SJSA1 (cell line): ENCODE results near the gene JDP2. TPM values are rescaled to one million over a fixed set of nuclear protein-coding genes. Genes with fewer than 3 reads are reported as not detected.
A peak's percentile ranks its signal among the peaks of the same experiment; 100 is the strongest.

Source experiments
- DNase-seq, 2 experiments: peaks; one replicate each; pipeline ENCODE4 v3.0.0-alpha.2; 2015 to 2020; ENCODE audit warnings: low spot score in 2 of 2, low read depth in 1 of 2
- H3K27ac ChIP-seq: fragments of 250-450 bp; sonication (Bioruptor Pico); 2 replicates; pipeline ENCODE4 v1.5.1; 2020; ENCODE audit warnings: mild to moderate bottlenecking, moderate library complexity
- H3K27me3 ChIP-seq: fragments of 250-450 bp; sonication (Bioruptor Pico); replicated peaks from 2 replicates; pipeline ENCODE4 v1.5.1; 2020; ENCODE audit warnings: mild to moderate bottlenecking, moderate library complexity
- H3K36me3 ChIP-seq: fragments of 250-450 bp; sonication (Bioruptor Pico); 2 replicates; pipeline ENCODE4 v1.5.1; 2020; ENCODE audit warnings: mild to moderate bottlenecking
- H3K4me1 ChIP-seq: fragments of 250-450 bp; sonication (Bioruptor Pico); replicated peaks from 2 replicates; pipeline ENCODE4 v1.6.1; 2021; ENCODE audit warnings: mild to moderate bottlenecking
- H3K4me3 ChIP-seq: fragments of 250-450 bp; sonication (Bioruptor Pico); 2 replicates; pipeline ENCODE4 v1.5.1; 2020; ENCODE audit warnings: mild to moderate bottlenecking
- H3K9me3 ChIP-seq: fragments of 250-450 bp; sonication (Bioruptor Pico); replicated peaks from 2 replicates; pipeline ENCODE4 v1.5.1; 2020; ENCODE audit warnings: mild to moderate bottlenecking
- total RNA-seq: library from RNA; depleted of rRNA; stranded (reverse); fragments of >200 nt; shearing (Covaris generic); gene quantifications from 2 replicates; pipeline ENCODE4 v1.2.3, GENCODE V29; 2014

JDP2 gene
- total RNA-seq, 1 experiment from 2014 or later: 73.9 TPM

DNA sequence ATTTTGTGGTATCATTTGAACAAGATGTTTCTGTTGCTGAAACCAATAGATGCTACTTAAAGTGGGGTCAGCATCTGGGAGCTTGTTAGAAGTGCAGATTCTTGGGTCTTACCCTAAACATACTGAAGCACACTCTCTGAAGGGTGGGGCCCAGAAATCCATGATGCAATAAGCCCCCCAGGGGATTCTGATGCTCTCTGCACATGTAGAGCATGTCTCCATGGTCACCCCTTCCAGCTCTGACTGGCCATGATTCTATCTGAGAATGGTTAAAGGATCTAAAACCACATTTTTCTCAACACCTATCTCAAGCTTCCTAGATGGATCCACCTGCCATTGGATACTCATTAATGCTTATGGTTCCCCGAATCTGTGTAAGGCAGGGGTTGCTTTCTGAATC lies 20.4 kb downstream of the JDP2 start:
- no peak for DNase-seq
- Histone ChIP-seq H3K27ac (no peak overlapping the region), H3K36me3 (peaks cover 61% of the 10 kb centered on the region), H3K27me3 (no peaks in the 10 kb centered on the region), H3K9me3 (no peaks in the 10 kb centered on the region), H3K4me3 (no peak overlapping the region), H3K4me1 (peaks cover 25% of the 10 kb centered on the region)

DNA sequence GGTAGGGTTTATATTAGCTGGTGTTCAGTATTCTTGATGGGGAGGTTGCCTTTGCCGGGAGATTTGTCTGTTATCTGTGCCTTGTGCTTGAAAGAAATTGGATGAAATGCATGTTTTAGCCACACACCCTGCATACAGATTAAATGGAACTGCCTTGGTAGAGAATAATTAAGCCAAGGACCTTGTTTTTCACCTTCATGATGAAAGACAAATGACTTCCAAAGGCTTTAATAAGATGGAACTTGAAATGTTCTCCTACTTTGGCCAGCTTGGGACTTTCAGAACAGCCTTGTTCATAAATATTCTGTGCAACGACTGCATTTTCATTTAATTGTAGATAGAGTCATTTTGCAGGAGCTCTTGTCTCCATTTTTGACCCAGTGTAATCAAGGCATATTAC lies 21.2 kb downstream of the JDP2 start:
- no peak overlapping the region for H3K27ac ChIP-seq

DNA sequence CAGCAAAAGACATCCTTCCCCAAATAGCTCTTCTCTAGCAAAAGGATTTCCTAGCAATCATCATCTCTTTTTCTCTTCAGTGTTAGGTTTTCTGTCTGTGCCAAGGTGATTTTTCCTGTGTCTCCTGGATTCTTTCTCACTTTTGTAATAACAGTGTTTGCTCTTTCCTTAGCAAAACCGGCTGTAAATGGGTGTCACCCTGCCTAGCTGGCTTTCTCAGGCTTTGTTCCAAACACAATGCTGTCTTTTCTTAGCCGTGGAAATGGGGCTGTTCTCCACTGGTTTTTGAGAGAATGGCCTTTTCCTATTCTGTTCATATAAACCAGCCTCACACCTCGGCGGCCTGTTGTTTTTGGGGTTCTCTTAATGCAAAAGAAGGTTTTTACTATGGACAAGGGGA lies 21.9 kb downstream of the JDP2 start:
- Histone ChIP-seq H3K9me3 (no peaks in the 10 kb centered on the region), H3K4me1 (peaks cover 40% of the 10 kb centered on the region), H3K4me3 (no peak overlapping the region), H3K27me3 (no peaks in the 10 kb centered on the region), H3K27ac (no peak overlapping the region), H3K36me3 (peaks cover 53% of the 10 kb centered on the region)
- DNase-seq: no peak

More for the DNA sequence above, 21.2 kb downstream of the JDP2 start:
- no peak for DNase-seq
- peaks cover 53% of the 10 kb centered on the region for H3K36me3 ChIP-seq
- peaks cover 33% of the 10 kb centered on the region for H3K4me1 ChIP-seq
- no peak overlapping the region for H3K4me3 ChIP-seq
- H3K27me3 ChIP-seq: no peaks in the 10 kb centered on the region
- H3K9me3 ChIP-seq: no peaks in the 10 kb centered on the region

DNA sequence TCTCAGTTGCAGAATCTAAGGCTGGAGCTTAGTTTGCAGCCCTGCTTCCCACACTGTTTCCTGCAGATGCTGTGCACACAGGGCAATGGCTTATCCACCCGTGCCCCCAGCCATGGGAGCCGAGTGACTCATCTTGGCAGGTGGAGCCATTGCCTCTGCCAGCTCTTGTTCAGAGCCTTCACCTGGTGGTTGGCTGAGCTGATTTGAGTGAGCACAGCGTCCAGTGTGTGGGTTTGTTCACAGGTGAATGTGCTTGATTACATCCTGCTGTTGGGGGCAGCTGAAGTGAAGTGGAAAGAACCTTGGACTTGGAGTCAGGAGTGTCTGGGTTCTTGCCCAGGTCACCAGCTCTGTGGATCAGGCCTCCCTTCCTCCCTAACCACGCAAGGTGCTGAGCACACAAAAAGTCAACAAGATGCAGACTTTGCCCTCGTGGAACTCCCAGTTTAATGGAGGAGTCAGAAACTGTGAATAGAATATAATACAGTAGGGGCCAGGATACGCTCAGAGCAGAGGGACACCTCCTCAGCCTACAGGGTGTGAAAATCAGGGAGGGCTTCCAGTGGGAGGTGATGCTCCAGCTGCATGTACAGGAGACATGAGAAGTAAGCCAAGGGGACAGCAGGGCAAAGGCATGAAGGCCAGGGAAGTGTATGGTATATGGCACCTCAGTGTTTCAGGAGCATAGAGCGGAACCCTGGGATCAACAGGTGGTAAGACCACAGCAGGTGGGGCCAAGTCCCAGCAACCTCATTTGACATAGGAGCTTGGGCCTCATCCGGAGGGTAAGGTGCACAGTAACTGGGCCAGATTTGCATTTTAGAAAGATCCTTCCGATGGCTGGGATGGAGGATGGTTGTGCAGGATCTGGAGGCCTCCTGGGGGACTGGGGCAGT lies 22.8 kb downstream of the JDP2 start:
- H3K4me1 ChIP-seq: peaks cover 49% of the 10 kb centered on the region
- no peaks in the 10 kb centered on the region for H3K9me3 ChIP-seq
- no peak for DNase-seq
- peaks cover 47% of the 10 kb centered on the region for H3K36me3 ChIP-seq
- no peak overlapping the region for H3K27ac ChIP-seq
- H3K27me3 ChIP-seq: no peaks in the 10 kb centered on the region
- no peak overlapping the region for H3K4me3 ChIP-seq

DNA sequence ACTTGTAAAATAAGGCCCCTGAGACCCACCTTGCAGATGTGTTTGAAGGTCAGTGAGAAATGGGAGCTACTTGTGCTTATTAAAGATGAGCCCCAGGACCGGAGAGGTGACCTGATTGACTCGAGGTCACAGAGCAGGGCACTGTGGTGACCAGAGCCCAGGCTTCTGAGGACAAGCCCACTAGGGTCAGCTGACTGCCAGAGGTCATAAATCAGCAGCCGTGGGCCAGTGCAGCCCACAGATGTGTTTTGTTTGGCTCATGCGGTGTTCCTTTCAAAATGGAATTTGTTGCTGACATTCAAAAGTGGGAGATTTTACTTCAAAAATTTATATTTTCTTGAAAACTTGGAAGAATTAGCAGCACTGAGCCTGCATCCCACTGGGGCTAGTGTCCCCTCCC lies 24.5 kb downstream of the JDP2 start:
- H3K27me3 ChIP-seq: no peaks in the 10 kb centered on the region

DNA sequence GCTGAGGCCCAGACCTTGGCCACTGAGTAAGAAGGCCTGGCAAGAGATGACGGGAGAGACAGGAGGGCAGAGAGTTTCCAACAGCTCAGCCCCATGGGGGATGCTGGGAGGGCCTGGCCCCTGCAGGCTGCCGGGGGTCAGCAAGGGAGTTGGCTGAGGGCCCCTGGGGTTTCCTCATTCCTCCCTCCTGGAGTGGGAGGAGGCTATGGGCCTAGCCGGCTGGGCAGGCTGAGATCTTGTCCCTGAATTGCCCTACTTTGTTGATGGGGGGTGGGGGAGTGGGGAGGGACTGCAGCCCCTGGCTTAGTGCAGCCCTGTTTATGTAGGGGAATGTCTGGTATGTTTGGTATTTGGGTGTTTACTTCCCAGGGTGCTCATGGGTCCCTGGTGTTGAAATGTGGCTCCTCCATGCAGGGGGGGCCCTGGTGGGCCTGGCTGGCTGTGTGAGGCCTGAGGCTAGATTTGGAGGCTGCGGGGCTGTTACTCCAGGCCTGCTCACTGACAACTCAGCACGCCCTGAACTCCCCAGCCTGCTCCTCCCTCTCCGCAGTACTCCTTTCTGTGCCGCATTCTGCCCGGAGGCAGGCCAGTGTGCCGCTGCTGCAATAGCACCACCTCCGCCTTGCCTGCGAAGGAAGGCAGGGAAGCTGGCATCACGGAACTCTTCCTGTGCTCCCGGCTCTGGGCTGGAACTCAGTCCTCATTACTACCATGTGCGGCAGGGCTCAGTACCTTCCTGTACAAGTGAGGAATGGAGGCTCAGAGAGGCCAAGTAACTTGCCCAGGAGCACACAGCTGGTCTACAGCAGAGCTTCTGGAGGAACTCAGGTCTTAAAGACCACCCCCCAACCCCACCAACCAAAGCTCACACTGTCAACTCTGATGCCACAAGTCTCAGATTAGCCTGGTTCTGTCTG lies 25.3 kb downstream of the JDP2 start:
- H3K27me3 ChIP-seq: no peaks in the 10 kb centered on the region
- no peak overlapping the region for H3K4me3 ChIP-seq
- peaks cover 36% of the 10 kb centered on the region for H3K36me3 ChIP-seq
- H3K9me3 ChIP-seq: no peaks in the 10 kb centered on the region
- peak overlapping the region; percentile 81 for H3K27ac ChIP-seq
- H3K4me1 ChIP-seq: peaks cover 51% of the 10 kb centered on the region
- DNase-seq: peak; percentile 97

More for the DNA sequence above, 24.5 kb downstream of the JDP2 start:
- DNase-seq: peak in 1 of 2 experiments; percentile 23
- H3K9me3 ChIP-seq: no peaks in the 10 kb centered on the region
- peaks cover 42% of the 10 kb centered on the region for H3K36me3 ChIP-seq
- peaks cover 51% of the 10 kb centered on the region for H3K4me1 ChIP-seq
- peak overlapping the region; percentile 59 for H3K27ac ChIP-seq
- H3K4me3 ChIP-seq: no peak overlapping the region

DNA sequence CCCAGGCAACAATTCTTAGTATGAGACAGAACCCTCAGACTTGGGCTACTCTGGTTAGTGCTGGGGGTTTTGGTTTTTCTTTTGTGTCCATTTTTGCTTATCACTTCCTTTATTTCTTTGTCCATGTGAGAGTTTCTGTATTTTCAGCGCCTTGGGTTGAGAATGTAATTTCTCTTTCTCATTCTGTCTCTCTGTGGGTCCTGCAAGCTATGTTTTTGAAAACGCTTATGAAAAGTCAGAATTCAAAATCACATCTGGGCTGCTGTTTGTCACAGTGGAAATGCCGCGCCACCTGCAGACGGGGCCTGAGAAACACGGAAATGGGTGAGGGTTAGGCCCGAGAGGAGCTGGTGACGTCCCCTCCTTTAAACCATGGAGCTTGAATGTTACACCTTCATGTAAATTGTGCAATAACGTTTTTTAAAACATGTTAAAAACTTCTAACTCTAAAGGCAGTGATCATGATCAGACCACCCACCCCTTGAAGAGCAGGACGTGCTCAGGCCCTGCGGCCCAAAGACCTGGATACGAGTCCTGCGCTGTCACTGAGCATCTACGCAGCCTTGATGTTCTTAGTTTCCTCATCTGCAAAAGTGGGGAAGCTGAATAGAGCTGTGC lies 26.1 kb downstream of the JDP2 start:
- Histone ChIP-seq H3K4me3 (no peak overlapping the region), H3K4me1 (peaks cover 51% of the 10 kb centered on the region), H3K9me3 (no peaks in the 10 kb centered on the region), H3K27me3 (no peaks in the 10 kb centered on the region), H3K36me3 (peaks cover 42% of the 10 kb centered on the region), H3K27ac (peak overlapping the region; percentile 81)
- DNase-seq: no peak

DNA sequence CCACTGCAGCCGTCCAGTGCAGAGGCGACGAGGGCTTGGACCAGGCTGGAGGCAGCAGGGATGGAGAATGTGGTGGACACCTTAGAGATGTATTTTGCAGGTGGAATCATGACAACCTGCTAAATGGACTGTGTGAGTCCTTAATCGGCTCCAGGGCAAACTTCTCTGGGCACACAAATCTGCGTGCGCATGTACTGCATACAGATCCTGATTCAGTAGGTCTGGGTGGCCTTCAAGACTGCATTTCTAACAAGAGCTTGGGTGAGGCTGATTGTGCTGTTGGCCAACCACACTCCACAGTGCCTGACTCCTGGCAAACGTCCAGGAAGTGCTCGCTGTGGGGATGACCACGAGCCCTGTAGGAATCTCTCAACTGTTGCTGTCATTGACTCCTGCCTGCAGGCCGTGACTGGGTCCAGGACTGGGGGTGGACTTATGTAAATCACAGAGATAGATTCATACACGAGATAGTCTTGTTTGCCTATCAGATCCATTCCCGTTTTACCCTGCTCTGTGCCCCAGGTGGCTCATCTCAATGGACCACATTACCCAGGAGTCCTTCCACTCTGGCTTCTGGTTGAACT lies 27.2 kb downstream of the JDP2 start:
- Histone ChIP-seq H3K4me3 (no peak overlapping the region), H3K4me1 (peaks cover 45% of the 10 kb centered on the region), H3K27ac (no peak overlapping the region), H3K36me3 (peaks cover 49% of the 10 kb centered on the region), H3K27me3 (no peaks in the 10 kb centered on the region), H3K9me3 (no peaks in the 10 kb centered on the region)
- peak; percentile 77 to 92 for DNase-seq

DNA sequence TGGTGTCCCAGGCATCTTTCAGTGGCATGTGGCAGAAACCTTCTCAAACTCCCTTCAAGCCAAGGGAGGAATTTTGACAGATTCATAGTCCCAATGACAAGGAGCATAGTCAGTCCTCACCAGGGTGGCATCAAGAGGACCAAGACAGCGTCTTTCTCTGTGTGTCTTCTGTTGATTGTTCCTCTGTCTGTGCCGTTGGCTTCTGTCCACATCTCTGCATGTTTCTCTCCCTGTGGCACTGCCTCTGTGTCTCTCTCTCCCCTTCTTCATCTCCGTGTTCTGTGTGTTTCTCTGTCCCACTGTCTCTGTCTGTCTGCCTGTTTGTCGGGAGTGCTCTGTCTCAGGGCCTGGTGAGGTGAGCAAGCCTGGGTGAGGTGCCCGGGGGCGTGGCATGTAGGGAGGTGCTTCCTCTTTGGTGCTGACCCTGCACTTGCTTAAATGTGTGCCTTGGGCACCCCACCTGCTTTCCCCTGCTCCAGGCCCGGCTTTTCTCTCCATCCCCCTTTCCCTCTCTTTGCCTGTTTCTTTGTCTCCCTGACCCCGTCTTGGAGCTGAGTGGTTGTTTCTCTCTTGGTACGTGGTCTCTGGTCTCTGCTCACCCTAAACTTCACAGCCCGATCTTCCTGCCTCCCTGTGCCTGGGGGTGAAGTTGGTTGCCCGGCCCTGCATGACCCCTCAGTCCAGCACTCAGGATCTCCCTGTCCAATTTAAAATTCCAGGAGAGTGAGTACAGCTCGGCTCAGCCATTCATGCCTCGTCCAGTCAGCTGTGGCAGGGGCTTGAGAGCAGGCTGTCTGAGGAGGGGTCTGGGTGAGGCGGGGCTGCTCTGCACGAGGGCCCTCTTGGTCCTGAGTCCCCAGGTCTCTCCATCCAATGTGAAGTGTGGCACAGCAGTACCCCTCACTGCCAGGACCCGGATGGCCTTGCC lies 28.5 kb downstream of the JDP2 start:
- Histone ChIP-seq H3K4me1 (peaks cover 43% of the 10 kb centered on the region), H3K27ac (no peak overlapping the region), H3K4me3 (no peak overlapping the region), H3K27me3 (no peaks in the 10 kb centered on the region), H3K36me3 (peaks cover 44% of the 10 kb centered on the region), H3K9me3 (no peaks in the 10 kb centered on the region)
- DNase-seq: no peak

DNA sequence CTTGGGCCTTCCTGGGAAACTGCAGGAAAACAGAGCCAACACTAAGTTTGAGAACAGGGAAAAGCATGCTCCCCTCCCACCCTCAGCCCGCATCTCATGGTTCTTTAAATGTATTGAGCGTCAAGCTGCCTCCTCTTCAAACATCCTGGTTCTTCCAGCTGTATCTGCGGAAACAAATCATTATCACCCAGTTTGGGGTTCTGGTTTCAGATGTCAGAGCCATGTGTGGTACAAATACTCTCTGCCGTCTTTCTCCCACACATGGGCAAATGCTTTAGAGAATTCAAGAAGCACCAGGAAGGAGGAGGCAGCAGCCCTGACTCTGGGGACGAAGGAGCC lies 29.1 kb downstream of the JDP2 start:
- no peak overlapping the region for H3K27ac ChIP-seq

DNA sequence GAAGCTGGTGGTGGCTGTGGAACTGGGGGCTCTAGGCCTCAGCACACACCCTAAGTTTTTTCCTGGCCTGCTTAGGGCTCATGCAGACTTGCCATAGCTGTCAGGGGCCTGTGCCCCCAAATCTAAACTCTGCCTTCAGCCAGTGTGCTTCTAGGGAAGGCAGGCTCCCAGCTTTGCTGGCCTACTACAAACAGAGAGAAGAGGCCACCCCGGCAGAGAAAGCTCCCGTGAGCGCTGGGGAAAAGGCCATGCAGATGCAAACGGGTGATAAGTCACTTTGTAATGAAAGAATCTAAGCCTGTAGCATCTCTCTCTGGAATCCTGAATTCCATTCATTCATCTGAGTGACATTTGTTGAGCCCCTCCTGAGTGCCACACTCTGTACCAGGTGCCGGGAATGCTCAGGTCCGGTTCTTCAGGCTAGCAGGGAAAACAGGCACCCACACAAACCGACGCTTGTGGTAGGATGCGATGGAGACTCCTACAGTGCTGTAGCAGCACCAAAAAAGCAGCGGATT lies 29.9 kb downstream of the JDP2 start:
- Histone ChIP-seq H3K9me3 (no peaks in the 10 kb centered on the region), H3K27me3 (no peaks in the 10 kb centered on the region), H3K4me3 (no peak overlapping the region), H3K4me1 (peaks cover 30% of the 10 kb centered on the region), H3K36me3 (peaks cover 49% of the 10 kb centered on the region), H3K27ac (no peak overlapping the region)
- DNase-seq: no peak

More for the DNA sequence above, 29.1 kb downstream of the JDP2 start:
- H3K9me3 ChIP-seq: no peaks in the 10 kb centered on the region
- H3K36me3 ChIP-seq: peaks cover 45% of the 10 kb centered on the region
- peaks cover 37% of the 10 kb centered on the region for H3K4me1 ChIP-seq
- H3K27me3 ChIP-seq: no peaks in the 10 kb centered on the region
- DNase-seq: no peak
- H3K4me3 ChIP-seq: no peak overlapping the region

DNA sequence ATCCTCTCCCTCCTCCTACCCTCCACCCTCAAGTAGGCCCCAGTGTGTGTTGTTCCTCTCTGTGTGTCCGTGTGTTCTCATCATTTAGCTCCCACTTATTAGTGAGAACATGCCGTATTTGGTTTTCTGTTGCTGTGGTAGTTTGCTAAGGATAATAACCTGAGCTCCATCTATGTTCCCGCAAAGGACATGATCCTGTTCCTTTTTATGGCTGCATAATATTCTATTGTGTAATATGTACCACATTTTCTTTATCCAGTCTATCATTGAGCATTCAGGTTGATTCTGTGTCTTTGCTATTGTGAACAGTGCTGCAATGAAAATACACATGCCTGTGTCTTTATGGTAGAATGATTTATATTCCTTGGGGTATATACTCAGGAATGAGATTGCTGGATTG lies 30.5 kb downstream of the JDP2 start:
- no peak for DNase-seq
- Histone ChIP-seq H3K27ac (no peak overlapping the region), H3K4me3 (no peak overlapping the region), H3K9me3 (no peaks in the 10 kb centered on the region), H3K27me3 (no peaks in the 10 kb centered on the region), H3K36me3 (peaks cover 55% of the 10 kb centered on the region), H3K4me1 (peaks cover 25% of the 10 kb centered on the region)
